Activated CD4-positive, alpha-beta T cell treated with anti-CD3 and anti-CD28 coated beads for 36 hours (primary cell): Measurements from ENCODE around the gene ATG101. TPM values are rescaled to one million over a fixed set of nuclear protein-coding genes. Genes with fewer than 3 reads are reported as not detected.

Experiments used
- ATAC-seq: fragments of 200-7000 bp; cut with Tn5 transposase; one replicate; pipeline ENCODE4 v1.10.0; 2021; ENCODE audit warnings: mild to moderate bottlenecking, moderate library complexity
- CTCF ChIA-PET: fragments of 350-600 bp; sonication (Branson Sonifier 250); formaldehyde crosslinking; loops from one replicate; lab custom pipeline; 2021; ENCODE audit warnings: antibody characterized with exemption; lab: Charles Lee
- POLR2A ChIA-PET: fragments of 350-600 bp; sonication (Branson Sonifier 250); formaldehyde crosslinking; loops from one replicate; lab custom pipeline; 2021; ENCODE audit warnings: antibody characterized with exemption, inconsistent platforms; lab: Charles Lee
- DNase-seq: peaks from one replicate; pipeline ENCODE4 v3.0.0-alpha.2; 2020
- H3K27ac Mint-ChIP-seq: one replicate; pipeline ENCODE4 v1.8.0; 2021; ENCODE audit warnings: mixed read lengths
- H3K27me3 Mint-ChIP-seq: one replicate; pipeline ENCODE4 v1.8.0; 2021; ENCODE audit warnings: mixed read lengths
- H3K36me3 Mint-ChIP-seq: one replicate; pipeline ENCODE4 v1.8.0; 2021; ENCODE audit warnings: low read depth, mixed read lengths
- H3K4me1 Mint-ChIP-seq: one replicate; pipeline ENCODE4 v1.8.0; 2021; ENCODE audit warnings: mixed read lengths
- H3K4me3 Mint-ChIP-seq: one replicate; pipeline ENCODE4 v1.8.0; 2021; ENCODE audit warnings: mild to moderate bottlenecking, moderate library complexity, mixed read lengths
- H3K9me3 Mint-ChIP-seq: one replicate; pipeline ENCODE4 v1.8.0; 2021; ENCODE audit warnings: low read depth, mixed read lengths
- intact Hi-C, 2 experiments: fragments of 100-400 bp; cut with DNase I in 1 of 2; cut with micrococcal nuclease in 1 of 2; formaldehyde crosslinking; loops; one replicate each; pipeline versions ENCODE4 v1.14.2 to v1.15.1; 2022 to 2024; cut with DNase I, micrococcal nuclease
- total RNA-seq, 2 experiments: library from RNA; stranded (reverse); gene quantifications; one replicate each; pipeline ENCODE4 v1.2.3, GENCODE V29; 2021

The ATG101 gene
- total RNA-seq, 2 experiments from 2014 or later = 24.0 to 30.7 TPM

GRCh38 chr12:52067081-52067374, 2.8 kb upstream of the ATG101 start:
- CTCF ChIA-PET = interaction anchor here (1.4 to 11.6 kb wide), 3 partner anchors 38 to 64 kb away, joined by 3 to 253 read pairs (median 3); no protein-coding TSS in a partner anchor
- H3K27ac Mint-ChIP-seq = no peak overlapping the region
- intact Hi-C loops = loop anchor here in 1 of 2 experiments (10.0 kb wide), 1 partner anchor 242 kb away; no protein-coding TSS in a partner anchor

GRCh38 chr12:52070185-52070925, 577 bp downstream of the ATG101 start:
- intact Hi-C loops = no loop called here
- no peak for ATAC-seq
- no peaks in the 10 kb centered on the region for H3K27me3 Mint-ChIP-seq
- peak overlapping the region; percentile 99 for H3K27ac Mint-ChIP-seq
- peaks cover 56% of the 10 kb centered on the region for H3K4me1 Mint-ChIP-seq
- ChIA-PET POLR2A (interaction anchor here (0.6 to 1.7 kb wide), 6 partner anchors 11 to 935 kb away, joined by 3 to 10 read pairs (median 5); partner anchors contain the start of gene NR4A1), CTCF (interaction anchor here (0.6 to 11.6 kb wide), 13 partner anchors 9 to 1985 kb away, joined by 3 to 253 read pairs (median 4); partner anchors contain the start of genes NR4A1 and SMARCD1)
- no peaks in the 10 kb centered on the region for H3K9me3 Mint-ChIP-seq
- peaks cover 31% of the 10 kb centered on the region for H3K36me3 Mint-ChIP-seq
- peak overlapping the region; percentile 99 for H3K4me3 Mint-ChIP-seq
- DNase-seq = no peak

More at GRCh38 chr12:52067081-52067374, 2.8 kb upstream of the ATG101 start:
- peaks cover 7% of the 10 kb centered on the region for H3K36me3 Mint-ChIP-seq
- POLR2A ChIA-PET = interaction anchor here (0.5 kb wide), 1 partner anchor 288 kb away, joined by 7 read pairs; no protein-coding TSS in a partner anchor
- H3K27me3 Mint-ChIP-seq = no peaks in the 10 kb centered on the region
- H3K9me3 Mint-ChIP-seq = no peaks in the 10 kb centered on the region
- DNase-seq (no peak), ATAC-seq (no peak)
- H3K4me1 Mint-ChIP-seq = peaks cover 36% of the 10 kb centered on the region
- no peak overlapping the region for H3K4me3 Mint-ChIP-seq

GRCh38 chr12:52073531-52074381, 4.0 kb downstream of the ATG101 start:
- ATAC-seq (no peak), DNase-seq (no peak)
- no peaks in the 10 kb centered on the region for H3K9me3 Mint-ChIP-seq
- ChIA-PET CTCF (interaction anchor here (2.5 to 11.6 kb wide), 3 partner anchors 8 to 44 kb away, joined by 13 to 253 read pairs (median 36); partner anchors contain the start of gene NR4A1), POLR2A (no interaction called here)
- peak overlapping the region; percentile 73 for H3K27ac Mint-ChIP-seq
- H3K27me3 Mint-ChIP-seq = no peaks in the 10 kb centered on the region
- peaks cover 42% of the 10 kb centered on the region for H3K36me3 Mint-ChIP-seq
- intact Hi-C loops = no loop called here
- peak overlapping the region; percentile 4 for H3K4me3 Mint-ChIP-seq
- peaks cover 45% of the 10 kb centered on the region for H3K4me1 Mint-ChIP-seq

- no peak for DNase-seq
- Mint-ChIP-seq H3K27ac (no peak overlapping the region), H3K36me3 (peaks cover 41% of the 10 kb centered on the region), H3K4me3 (no peak overlapping the region), H3K27me3 (no peaks in the 10 kb centered on the region), H3K9me3 (no peaks in the 10 kb centered on the region), H3K4me1 (peaks cover 38% of the 10 kb centered on the region)
- POLR2A ChIA-PET = no interaction called here
- intact Hi-C loops = no loop called here
- CTCF ChIA-PET = interaction anchor here (11.6 kb wide), 1 partner anchor 46 kb away, joined by 253 read pairs; no protein-coding TSS in a partner anchor
- ATAC-seq = no peak
These were observed 5.4 kb downstream of the ATG101 start for GRCh38 chr12:52074971-52075724.

- H3K36me3 Mint-ChIP-seq = peaks cover 37% of the 10 kb centered on the region
- no peaks in the 10 kb centered on the region for H3K27me3 Mint-ChIP-seq
- ChIA-PET CTCF (interaction anchor here (0.6 to 11.6 kb wide), 3 partner anchors 10 to 47 kb away, joined by 3 to 253 read pairs (median 5); no protein-coding TSS in a partner anchor), POLR2A (no interaction called here)
- DNase-seq (no peak), ATAC-seq (no peak)
- no peaks in the 10 kb centered on the region for H3K9me3 Mint-ChIP-seq
- no peak overlapping the region for H3K27ac Mint-ChIP-seq
- intact Hi-C loops = no loop called here
- peaks cover 26% of the 10 kb centered on the region for H3K4me1 Mint-ChIP-seq
- no peak overlapping the region for H3K4me3 Mint-ChIP-seq
These were observed 7.0 kb downstream of the ATG101 start for GRCh38 chr12:52076811-52077210.

GRCh38 chr12:52078276-52078675, 8.5 kb downstream of the ATG101 start:
- ChIA-PET CTCF (interaction anchor here (0.6 to 3.0 kb wide), 3 partner anchors 20 to 1277 kb away, joined by 3 to 16 read pairs (median 3); no protein-coding TSS in a partner anchor), POLR2A (no interaction called here)
- intact Hi-C loops = no loop called here
- ATAC-seq (no peak), DNase-seq (no peak)
- no peak overlapping the region for H3K4me3 Mint-ChIP-seq
- H3K27me3 Mint-ChIP-seq = no peaks in the 10 kb centered on the region
- no peak overlapping the region for H3K27ac Mint-ChIP-seq
- no peaks in the 10 kb centered on the region for H3K9me3 Mint-ChIP-seq
- peaks cover 18% of the 10 kb centered on the region for H3K4me1 Mint-ChIP-seq
- peaks cover 28% of the 10 kb centered on the region for H3K36me3 Mint-ChIP-seq

- CTCF ChIA-PET = interaction anchor here (0.6 to 3.0 kb wide), 3 partner anchors 11 to 100 kb away, joined by 3 to 16 read pairs (median 5); no protein-coding TSS in a partner anchor
- DNase-seq (no peak), ATAC-seq (no peak)
- Mint-ChIP-seq H3K27me3 (no peaks in the 10 kb centered on the region), H3K36me3 (peaks cover 14% of the 10 kb centered on the region), H3K27ac (no peak within 1 kb of the TSS), H3K9me3 (no peaks in the 10 kb centered on the region), H3K4me3 (no peak within 1 kb of the TSS), H3K4me1 (peaks cover 8% of the 10 kb centered on the region)
- POLR2A ChIA-PET = no interaction called here
- intact Hi-C loops = no loop called here
These were observed 10.0 kb downstream of the ATG101 start, which contains the start of gene SMIM41 for GRCh38 chr12:52079576-52080402. Gene SMIM41, plus strand, starts transcription at chr12:52079704. Its CDS starts 76 bp downstream, at chr12:52079780.

- H3K9me3 Mint-ChIP-seq = no peaks in the 10 kb centered on the region
- H3K27me3 Mint-ChIP-seq = no peaks in the 10 kb centered on the region
- H3K4me3 Mint-ChIP-seq = no peak overlapping the region
- ChIA-PET CTCF (interaction anchor here (0.6 to 3.3 kb wide), 9 partner anchors 8 to 926 kb away, joined by 3 to 69 read pairs (median 10); no protein-coding TSS in a partner anchor), POLR2A (interaction anchor here (1.0 kb wide), 1 partner anchor 10 kb away, joined by 3 read pairs; no protein-coding TSS in a partner anchor)
- ATAC-seq (no peak), DNase-seq (no peak)
- peaks cover 11% of the 10 kb centered on the region for H3K36me3 Mint-ChIP-seq
- no peak overlapping the region for H3K27ac Mint-ChIP-seq
- intact Hi-C loops = no loop called here
- peaks cover 8% of the 10 kb centered on the region for H3K4me1 Mint-ChIP-seq
These were observed 10.8 kb downstream of the ATG101 start for GRCh38 chr12:52080403-52081251.

GRCh38 chr12:52081263-52081733, 11.5 kb downstream of the ATG101 start:
- Mint-ChIP-seq H3K4me1 (peaks cover 8% of the 10 kb centered on the region), H3K36me3 (peaks cover 11% of the 10 kb centered on the region), H3K27ac (no peak overlapping the region), H3K4me3 (no peak overlapping the region), H3K27me3 (no peaks in the 10 kb centered on the region), H3K9me3 (no peaks in the 10 kb centered on the region)
- ATAC-seq (peak; percentile 27), DNase-seq (peak; percentile 30)
- CTCF ChIA-PET = interaction anchor here (0.6 to 3.3 kb wide), 10 partner anchors 9 to 926 kb away, joined by 3 to 69 read pairs (median 6); no protein-coding TSS in a partner anchor
- POLR2A ChIA-PET = interaction anchor here (1.0 kb wide), 1 partner anchor 11 kb away, joined by 3 read pairs; no protein-coding TSS in a partner anchor
- intact Hi-C loops = no loop called here
